GM12872 (cell line): ENCODE data around the gene CTPS1.

Experiments
- TF ChIP-seq, protein P1 (sequence below): IDR thresholded peaks from 3 replicates; pipeline ENCODE4 v1.5.1; 2011; ENCODE audit warnings: low read depth, mild to moderate bottlenecking, low read length, moderate library complexity; ENCODE audit not compliant: insufficient read depth

Gene CTPS1

DNA sequence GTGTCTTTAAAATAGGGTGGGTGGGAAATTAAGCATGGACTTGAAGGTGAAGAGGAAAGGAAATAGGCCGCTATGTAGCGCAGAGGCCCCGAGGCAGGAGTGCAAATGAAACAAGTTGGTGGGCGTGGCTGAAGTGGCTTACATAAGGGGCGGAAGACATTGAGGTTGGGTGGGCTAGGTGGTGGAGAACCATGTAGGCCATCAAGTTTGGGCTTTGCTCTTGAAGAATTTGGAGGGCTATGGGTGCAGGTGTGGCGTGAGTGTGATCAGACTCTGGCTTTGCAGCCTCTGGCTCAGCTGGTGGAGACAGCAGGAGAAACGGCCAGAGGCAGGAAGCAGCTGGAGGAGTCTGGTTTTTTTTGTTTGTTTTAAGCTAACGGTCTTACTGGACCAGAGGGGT lies 35.4 kb downstream of the CTPS1 start:
- TF ChIP-seq, protein P1, sequence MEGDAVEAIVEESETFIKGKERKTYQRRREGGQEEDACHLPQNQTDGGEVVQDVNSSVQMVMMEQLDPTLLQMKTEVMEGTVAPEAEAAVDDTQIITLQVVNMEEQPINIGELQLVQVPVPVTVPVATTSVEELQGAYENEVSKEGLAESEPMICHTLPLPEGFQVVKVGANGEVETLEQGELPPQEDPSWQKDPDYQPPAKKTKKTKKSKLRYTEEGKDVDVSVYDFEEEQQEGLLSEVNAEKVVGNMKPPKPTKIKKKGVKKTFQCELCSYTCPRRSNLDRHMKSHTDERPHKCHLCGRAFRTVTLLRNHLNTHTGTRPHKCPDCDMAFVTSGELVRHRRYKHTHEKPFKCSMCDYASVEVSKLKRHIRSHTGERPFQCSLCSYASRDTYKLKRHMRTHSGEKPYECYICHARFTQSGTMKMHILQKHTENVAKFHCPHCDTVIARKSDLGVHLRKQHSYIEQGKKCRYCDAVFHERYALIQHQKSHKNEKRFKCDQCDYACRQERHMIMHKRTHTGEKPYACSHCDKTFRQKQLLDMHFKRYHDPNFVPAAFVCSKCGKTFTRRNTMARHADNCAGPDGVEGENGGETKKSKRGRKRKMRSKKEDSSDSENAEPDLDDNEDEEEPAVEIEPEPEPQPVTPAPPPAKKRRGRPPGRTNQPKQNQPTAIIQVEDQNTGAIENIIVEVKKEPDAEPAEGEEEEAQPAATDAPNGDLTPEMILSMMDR: no peak

DNA sequence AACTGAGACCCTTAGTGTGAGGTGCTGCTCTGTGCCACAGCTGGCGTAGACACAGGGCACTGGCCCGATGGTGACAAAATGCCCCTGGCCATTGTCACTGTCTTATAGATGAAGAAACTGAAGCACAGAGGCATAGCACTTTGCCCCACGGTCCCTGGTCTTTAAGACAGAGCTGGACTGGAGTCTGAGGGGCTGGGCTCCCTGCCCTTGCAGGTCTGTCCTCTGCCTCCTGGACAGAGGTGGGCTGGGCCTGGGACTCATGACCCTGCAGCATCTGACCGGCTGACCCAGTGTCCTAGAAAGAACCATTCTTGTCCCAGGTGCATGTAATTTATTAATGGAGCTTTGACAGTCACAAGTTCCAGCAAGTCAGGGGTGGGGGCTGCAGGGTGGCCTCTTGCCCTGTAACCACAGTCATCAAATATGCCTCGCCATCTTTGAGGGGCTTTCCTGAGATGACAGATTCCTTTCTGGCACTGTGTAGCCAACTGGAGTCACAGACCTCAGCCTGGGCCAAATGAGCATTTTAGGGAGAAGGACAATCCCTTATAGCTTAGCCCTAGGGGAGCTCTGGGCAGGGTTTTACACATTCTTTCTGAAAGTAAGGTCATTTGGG lies 35.9 kb downstream of the CTPS1 start:
- TF ChIP-seq, protein P1: no peak

DNA sequence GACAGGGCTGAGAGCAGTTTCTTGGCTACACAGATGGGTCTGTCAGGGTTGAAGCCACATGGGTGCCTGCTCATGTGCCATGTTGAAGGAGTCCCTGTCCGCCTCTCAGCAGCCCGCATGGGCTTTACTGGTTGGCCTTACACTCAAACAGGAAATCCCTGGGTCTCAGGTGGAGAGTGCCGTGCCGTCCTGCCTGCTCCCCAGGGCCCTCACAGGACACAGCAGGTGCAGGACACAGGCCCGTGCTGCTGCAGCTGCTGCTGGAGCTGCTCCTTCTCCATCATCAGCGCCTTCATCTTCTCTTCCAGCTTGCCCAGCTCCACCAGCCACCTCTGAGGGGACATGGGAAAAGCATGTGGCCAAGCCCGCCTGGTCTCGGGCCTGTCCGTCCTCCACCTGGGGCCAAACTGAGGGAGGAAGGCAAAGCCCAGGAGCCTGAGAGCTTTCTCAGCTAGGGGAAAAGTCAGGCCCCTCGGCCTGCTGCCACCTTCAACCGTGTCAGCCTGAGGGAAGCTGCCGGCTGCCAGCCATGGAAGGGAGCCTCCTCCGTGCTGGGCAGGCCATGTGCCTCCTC lies 36.5 kb downstream of the CTPS1 start:
- TF ChIP-seq, protein P1: no peak

DNA sequence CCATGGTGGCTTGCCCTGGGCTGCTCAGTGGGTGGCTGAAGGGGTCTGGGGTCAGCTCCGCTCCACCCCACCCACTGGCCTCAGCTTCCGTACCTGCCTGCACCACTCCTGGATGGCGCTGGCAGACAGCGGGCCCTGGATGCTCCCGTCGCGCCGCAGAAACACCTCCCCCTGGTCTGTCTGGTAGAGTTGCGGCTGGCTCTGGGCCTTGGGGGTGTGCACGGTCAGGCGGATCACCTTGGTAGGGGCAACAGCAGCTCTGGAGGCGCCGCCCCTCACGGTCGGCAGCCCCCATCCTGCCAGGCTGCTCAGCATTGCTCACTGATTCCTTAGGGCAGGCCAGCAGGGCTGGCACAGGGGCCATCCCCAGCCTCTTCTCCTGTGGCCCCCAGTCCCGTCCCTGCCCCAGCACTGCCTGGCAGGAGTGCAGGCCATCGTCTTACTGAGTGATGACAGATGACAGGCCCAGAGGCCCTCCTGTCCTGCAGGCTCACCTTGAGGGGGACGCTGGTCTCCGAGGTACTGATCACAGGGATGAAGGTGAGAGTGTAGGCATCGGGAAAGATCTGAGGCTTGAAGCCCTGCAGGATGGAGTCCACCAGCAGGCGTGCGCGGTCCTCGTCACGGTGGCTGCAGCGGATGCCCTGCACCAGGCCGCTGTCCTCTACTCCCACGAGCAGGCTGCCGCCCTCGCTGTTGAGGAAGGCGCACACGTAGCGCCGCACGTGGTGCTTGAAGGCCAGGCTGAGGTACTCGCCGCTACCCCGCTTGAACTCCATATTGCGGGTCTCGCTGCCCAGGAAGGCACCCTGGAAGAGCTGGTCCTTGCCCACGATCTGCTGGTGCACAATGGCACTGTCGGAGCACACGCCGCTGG lies 37.9 kb downstream of the CTPS1 start:
- TF ChIP-seq, protein P1: no peak

DNA sequence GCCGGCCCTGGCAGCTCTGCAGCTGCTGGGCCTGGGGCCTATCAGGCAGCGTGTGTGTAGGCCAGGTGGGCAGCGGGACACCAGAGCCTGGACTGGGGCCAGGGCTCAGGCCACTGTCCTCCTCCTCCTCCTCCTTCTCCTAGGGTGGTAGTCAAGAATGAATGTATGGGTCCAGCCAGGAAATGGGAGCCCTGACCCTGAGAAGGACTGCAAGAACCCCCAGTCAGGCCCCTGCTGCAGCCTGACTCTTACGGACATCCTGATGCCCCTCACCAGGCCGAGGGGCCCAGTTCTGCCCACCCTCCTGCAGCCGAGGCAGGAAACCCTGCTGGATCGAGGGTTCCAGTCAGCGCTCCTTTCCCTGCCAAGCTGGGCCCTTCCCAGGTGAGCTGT lies 38.5 kb downstream of the CTPS1 start:
- TF ChIP-seq, protein P1: no peak

DNA sequence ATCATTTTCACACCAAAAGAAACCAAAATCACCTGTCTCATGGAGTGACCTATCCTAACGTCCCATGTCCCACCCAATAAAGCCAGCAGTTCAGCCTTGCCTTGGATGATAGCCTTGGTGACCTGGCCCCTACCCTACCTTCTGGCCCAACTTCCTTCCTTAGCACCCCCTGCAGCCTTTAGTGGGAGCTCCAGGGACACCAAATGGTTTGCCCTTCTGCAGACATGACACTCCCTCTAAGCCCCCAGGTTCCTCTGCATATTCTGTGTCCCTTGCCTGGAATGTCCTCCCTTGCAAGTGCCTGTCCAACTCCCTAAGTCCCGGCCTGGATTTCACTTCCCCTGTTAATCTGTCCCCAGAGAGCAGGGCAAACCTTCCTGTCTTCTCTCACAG lies 39.9 kb downstream of the CTPS1 start:
- TF ChIP-seq, protein P1: no peak

DNA sequence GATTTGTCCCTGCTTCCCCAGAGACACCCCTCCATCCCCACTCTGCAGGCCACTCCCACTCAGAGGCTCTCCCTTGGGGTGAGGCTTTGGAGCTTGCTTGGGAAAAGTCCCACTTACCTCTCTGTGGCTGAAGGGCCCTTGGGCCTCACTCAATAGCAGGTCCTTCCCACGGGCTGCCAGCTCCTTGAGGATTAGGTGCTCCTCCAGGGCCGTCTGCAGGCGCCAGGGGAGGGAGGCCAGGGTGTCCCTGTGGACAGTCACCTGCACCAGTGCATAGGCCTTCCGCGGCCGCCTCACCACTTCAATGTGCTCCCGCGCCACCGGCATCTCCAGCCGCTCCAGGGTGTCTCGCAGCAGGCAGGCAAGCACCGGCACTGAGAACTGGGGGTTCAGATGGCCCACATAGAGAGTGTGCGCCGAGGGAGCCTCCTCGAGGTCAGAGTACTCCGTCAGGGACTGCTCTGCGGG lies 40.6 kb downstream of the CTPS1 start:
- TF ChIP-seq, protein P1: no peak
